ENCODE data around the gene ITGB4.

DNA sequence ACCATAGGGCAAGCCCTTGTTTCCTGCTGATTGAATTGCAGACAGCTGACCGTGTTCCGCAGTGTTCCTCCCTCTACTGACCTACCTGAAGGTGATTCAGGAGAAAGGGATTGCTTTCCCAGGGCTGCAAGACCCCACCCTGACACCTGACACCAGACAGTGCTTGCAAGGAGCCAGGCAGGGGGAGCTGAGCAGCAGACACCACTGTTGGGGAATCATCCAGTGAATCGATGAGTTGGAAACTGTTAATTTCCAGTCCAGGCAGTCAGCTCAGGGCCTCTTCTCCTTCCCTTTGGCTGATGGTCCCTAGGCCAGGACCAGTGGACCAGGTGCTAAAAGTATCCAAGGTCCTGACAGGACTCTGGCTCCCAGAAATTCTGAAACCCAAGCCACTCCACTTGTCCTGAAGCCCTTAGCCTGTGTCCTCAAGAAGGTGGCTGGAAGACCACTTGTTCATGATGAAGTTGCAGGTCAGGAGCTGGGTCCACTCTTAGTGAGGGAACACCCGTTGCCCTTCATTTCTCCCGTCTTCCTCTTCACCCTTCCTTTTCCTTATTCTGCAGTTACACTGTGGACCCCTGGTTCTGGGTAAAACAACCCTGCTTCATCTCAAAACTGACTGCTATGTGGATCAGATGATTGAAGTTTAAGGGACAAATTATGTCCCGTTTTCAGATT lies 53.9 kb downstream of the ITGB4 start:
- TF ChIP-seq CREB1 (CRISPR knock-in tag; IDR thresholded peaks at IDR 0.05; ENCODE audit: low read depth), result no peak
- TF ChIP-seq POLR2AphosphoS5 (IDR thresholded peaks at IDR 0.05; ENCODE audit: low read depth), result no peak
- TF ChIP-seq, protein P1, sequence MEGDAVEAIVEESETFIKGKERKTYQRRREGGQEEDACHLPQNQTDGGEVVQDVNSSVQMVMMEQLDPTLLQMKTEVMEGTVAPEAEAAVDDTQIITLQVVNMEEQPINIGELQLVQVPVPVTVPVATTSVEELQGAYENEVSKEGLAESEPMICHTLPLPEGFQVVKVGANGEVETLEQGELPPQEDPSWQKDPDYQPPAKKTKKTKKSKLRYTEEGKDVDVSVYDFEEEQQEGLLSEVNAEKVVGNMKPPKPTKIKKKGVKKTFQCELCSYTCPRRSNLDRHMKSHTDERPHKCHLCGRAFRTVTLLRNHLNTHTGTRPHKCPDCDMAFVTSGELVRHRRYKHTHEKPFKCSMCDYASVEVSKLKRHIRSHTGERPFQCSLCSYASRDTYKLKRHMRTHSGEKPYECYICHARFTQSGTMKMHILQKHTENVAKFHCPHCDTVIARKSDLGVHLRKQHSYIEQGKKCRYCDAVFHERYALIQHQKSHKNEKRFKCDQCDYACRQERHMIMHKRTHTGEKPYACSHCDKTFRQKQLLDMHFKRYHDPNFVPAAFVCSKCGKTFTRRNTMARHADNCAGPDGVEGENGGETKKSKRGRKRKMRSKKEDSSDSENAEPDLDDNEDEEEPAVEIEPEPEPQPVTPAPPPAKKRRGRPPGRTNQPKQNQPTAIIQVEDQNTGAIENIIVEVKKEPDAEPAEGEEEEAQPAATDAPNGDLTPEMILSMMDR (conservative IDR thresholded peaks at IDR 0.05; ENCODE audit: low read depth in 2 of 2), result no peak
- no peak for TF ChIP-seq EZH2 (IDR thresholded peaks at IDR 0.05; ENCODE audit: low read depth, unreplicated experiment)
- no peak for TF ChIP-seq EZH2phosphoT487 (IDR thresholded peaks at IDR 0.05; ENCODE audit: unreplicated experiment)
- TF ChIP-seq JUNB (IDR thresholded peaks at IDR 0.05; ENCODE audit: unreplicated experiment), result no peak
- TF ChIP-seq, protein P2, sequence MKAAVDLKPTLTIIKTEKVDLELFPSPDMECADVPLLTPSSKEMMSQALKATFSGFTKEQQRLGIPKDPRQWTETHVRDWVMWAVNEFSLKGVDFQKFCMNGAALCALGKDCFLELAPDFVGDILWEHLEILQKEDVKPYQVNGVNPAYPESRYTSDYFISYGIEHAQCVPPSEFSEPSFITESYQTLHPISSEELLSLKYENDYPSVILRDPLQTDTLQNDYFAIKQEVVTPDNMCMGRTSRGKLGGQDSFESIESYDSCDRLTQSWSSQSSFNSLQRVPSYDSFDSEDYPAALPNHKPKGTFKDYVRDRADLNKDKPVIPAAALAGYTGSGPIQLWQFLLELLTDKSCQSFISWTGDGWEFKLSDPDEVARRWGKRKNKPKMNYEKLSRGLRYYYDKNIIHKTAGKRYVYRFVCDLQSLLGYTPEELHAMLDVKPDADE (IDR thresholded peaks at IDR 0.05), result no peak
- TF ChIP-seq, protein P3, sequence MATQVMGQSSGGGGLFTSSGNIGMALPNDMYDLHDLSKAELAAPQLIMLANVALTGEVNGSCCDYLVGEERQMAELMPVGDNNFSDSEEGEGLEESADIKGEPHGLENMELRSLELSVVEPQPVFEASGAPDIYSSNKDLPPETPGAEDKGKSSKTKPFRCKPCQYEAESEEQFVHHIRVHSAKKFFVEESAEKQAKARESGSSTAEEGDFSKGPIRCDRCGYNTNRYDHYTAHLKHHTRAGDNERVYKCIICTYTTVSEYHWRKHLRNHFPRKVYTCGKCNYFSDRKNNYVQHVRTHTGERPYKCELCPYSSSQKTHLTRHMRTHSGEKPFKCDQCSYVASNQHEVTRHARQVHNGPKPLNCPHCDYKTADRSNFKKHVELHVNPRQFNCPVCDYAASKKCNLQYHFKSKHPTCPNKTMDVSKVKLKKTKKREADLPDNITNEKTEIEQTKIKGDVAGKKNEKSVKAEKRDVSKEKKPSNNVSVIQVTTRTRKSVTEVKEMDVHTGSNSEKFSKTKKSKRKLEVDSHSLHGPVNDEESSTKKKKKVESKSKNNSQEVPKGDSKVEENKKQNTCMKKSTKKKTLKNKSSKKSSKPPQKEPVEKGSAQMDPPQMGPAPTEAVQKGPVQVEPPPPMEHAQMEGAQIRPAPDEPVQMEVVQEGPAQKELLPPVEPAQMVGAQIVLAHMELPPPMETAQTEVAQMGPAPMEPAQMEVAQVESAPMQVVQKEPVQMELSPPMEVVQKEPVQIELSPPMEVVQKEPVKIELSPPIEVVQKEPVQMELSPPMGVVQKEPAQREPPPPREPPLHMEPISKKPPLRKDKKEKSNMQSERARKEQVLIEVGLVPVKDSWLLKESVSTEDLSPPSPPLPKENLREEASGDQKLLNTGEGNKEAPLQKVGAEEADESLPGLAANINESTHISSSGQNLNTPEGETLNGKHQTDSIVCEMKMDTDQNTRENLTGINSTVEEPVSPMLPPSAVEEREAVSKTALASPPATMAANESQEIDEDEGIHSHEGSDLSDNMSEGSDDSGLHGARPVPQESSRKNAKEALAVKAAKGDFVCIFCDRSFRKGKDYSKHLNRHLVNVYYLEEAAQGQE (IDR thresholded peaks at IDR 0.05; ENCODE audit: unreplicated experiment), result no peak
- no peak for TF ChIP-seq NANOG (IDR thresholded peaks at IDR 0.05; ENCODE audit: borderline replicate concordance)

Data from GM23338 (cell line).